ENCODE measurements around the gene FER1L5.
A peak's percentile ranks its signal among the peaks of the same experiment; 100 is the strongest.

FER1L5 gene

DNA sequence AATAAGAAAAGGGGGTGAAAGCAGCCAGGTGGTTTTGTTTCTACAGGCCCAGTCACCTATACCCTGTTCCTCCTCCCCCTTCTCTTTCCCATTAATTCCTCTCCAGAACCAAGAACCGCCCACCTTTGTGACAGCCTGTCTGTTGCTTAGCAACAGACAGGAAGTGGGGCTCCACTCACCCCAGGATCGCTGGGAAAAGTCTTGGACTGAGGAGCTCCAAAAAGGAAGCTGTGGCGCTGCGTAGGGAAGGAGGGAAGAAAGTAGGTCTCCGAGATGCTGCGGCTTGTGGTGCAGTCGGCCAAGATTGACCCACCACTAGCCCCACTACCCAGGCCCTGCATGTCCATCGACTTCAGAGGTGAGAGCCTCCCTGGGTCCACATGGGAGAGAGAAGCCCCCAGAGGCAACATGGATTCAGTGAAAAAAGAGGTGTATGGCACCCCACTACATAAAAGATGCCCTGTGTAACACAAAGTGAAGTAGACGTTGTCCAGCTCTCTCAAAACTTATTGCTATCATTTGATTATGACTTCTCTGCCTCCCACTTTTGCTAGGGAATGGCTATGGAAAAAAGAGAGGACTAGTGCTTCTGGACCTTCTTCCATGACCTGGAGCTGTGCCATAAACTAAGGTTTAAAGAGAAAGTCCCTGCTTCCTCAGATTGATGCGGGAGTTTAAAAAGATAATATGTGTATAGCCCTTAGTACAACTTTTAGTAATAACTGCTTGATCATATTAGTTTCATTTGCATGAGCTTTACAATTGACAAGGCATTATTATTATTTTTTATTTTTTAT is at the start of gene FER1L5:
FER1L5 (plus strand) TSS at position 201 of the 797 bp plus-strand sequence; CDS start at position 274, 73 bp downstream.
- TF ChIP-seq, protein P1, sequence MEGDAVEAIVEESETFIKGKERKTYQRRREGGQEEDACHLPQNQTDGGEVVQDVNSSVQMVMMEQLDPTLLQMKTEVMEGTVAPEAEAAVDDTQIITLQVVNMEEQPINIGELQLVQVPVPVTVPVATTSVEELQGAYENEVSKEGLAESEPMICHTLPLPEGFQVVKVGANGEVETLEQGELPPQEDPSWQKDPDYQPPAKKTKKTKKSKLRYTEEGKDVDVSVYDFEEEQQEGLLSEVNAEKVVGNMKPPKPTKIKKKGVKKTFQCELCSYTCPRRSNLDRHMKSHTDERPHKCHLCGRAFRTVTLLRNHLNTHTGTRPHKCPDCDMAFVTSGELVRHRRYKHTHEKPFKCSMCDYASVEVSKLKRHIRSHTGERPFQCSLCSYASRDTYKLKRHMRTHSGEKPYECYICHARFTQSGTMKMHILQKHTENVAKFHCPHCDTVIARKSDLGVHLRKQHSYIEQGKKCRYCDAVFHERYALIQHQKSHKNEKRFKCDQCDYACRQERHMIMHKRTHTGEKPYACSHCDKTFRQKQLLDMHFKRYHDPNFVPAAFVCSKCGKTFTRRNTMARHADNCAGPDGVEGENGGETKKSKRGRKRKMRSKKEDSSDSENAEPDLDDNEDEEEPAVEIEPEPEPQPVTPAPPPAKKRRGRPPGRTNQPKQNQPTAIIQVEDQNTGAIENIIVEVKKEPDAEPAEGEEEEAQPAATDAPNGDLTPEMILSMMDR (IDR thresholded peaks at IDR 0.05; ENCODE audit: insufficient read depth, low read depth, low read length, missing control alignments): no peak
- peak; percentile 37 for DNase-seq (ENCODE audit: low read depth)
- no peak within 1 kb of the TSS for H3K4me3 ChIP-seq (ENCODE audit: low read length)

DNA sequence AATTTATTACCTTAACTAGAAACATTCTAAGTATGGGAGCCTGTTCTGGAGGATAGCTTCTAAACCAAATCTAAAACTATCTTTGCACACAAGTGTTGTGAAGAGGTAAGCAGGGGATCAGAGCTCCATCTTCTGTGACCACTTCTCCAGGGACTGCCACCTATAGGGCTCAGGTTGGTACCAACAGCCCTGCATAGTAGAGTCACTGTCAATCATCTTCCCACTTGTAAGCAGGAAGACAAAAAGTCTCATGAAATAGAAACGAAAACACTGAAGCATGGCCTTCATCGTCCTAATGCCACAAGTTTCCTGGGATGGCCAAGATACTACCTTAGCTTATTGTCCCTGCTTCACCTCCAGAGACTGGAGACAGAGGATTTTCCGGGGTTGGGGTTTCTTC is 48.3 kb upstream of the FER1L5 start:
- TF ChIP-seq, protein P1 (IDR thresholded peaks at IDR 0.05; ENCODE audit: insufficient read depth, low read depth, low read length, missing control alignments): no peak
- DNase-seq (ENCODE audit: low read depth): no peak
- no peak overlapping the region for H3K4me3 ChIP-seq (ENCODE audit: low read length)

DNA sequence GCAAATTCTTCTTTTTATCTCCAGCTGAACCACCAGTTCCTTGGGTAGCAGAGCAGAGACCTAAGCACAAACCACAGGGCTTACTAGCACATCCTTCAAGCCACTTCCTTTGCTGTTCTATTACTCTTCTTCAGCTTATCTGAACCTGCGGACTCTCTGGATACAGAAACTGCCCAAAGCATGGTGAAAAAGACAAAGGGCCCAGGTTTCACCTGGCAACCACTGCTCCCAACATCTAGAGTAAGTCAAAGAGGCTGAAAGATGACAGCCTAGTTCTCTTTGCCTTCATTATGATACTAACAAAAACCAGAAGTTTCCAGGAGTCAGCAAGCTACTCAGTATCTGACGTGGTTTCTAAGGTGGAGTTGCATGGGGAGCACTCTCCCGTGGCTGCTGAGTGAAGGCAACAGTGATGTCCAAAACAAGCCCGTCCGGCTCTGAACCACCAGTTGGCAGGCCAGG is 47.8 kb upstream of the FER1L5 start:
- H3K4me3 ChIP-seq (ENCODE audit: low read length): no peak overlapping the region
- DNase-seq (ENCODE audit: low read depth): no peak
- TF ChIP-seq, protein P1 (IDR thresholded peaks at IDR 0.05; ENCODE audit: insufficient read depth, low read depth, low read length, missing control alignments): no peak

DNA sequence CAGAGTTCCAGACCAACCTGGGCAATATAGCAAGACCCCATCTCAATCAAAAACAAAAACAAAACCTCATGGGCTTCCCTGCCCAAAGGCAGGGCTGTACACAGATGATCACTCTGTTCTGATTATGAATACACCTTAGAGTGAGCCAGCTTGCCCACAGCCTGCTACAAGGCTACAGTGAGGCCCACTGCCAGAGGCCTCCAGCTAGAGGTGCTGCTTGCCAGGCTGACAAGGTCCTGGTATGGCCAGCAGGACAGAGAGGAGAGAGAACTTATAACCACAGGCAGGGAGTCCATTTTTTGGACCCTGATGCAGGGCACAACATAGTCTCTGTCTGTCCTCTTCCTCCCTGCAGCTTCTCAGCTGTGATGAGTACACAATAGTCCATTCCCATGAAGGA is 46.0 kb upstream of the FER1L5 start:
- DNase-seq (ENCODE audit: low read depth): no peak
- TF ChIP-seq, protein P1 (IDR thresholded peaks at IDR 0.05; ENCODE audit: insufficient read depth, low read depth, low read length, missing control alignments): no peak
- no peak overlapping the region for H3K4me3 ChIP-seq (ENCODE audit: low read length)

DNA sequence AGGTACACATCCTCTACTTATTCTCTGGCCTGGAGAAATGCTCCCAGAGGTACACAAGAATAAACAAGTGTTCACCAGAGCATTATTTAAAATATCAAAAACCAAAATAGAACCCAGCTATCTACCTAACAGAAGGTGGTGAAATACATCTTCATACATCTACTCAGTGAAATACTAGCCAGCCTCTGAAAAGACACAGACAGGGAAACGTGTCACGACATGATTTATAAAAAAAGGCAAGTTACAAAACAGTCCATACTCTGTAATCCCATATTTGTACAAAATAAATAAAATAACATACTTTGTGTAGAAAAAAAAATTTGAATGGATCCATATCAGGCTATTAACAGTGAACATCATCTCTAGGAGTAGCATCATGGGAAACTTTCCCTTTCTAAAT is 42.6 kb upstream of the FER1L5 start:
- DNase-seq (ENCODE audit: low read depth): peak; percentile 56
- H3K4me3 ChIP-seq (ENCODE audit: low read length): no peak overlapping the region
- TF ChIP-seq, protein P1 (IDR thresholded peaks at IDR 0.05; ENCODE audit: insufficient read depth, low read depth, low read length, missing control alignments): no peak

DNA sequence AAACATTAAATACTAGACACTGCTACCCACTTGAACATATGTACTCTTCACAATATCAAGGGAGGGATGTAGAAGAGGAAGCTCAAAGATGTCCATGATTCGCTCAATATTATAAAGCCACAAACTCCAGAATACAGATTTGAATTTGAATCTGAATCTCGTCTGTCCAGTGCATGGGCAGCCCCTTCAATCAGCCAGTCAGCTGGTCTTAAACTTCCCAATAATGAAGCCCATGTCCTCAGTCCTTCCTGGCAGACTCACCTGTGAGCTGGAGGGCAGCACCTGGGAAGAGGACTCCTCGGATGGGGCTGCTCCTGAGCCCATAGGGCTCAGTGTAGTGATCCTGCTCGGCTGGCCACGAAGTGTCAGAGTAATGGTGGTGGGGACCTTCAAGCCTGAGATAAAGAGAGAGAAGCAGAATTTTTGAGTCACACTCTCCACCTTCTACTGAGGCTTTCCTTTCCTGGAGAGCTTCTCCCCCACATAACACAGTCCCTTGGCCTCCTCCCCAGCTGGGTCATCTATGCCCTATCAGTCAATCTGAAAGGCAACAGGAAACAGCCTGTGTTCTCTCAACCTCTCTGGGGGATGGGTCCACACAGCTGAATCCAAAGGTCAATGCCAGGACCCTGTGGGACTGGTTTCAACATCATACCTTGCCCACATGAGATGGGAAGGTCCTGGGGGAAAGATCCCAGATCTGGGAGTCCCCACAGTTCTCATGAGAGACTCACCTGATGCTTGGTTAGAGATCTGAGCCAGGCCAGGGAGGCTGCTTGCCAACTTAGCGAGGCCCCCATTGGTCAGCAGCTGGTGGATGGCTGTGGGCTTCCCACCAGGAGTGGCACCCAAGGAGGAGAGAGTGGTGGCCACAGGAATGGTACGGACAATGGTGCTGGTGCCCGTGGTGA is 40.9 kb upstream of the FER1L5 start:
- TF ChIP-seq, protein P1 (IDR thresholded peaks at IDR 0.05; ENCODE audit: insufficient read depth, low read depth, low read length, missing control alignments): no peak
- no peak overlapping the region for H3K4me3 ChIP-seq (ENCODE audit: low read length)
- DNase-seq (ENCODE audit: low read depth): no peak

All from epithelial cell of esophagus (primary cell).